Heart left ventricle (tissue), 16 donors: ENCODE measurements around the gene POU3F1. TPM values are rescaled to one million over a fixed set of nuclear protein-coding genes. Genes with fewer than 3 reads are reported as not detected.
A peak's percentile ranks its signal among the peaks of the same experiment; 100 is the strongest.

Experiments used
- ATAC-seq, 4 donors: fragments of 200-7000 bp; cut with Tn5 transposase; one replicate each; pipeline ENCODE4 v1.9.1; 2020 to 2022; ENCODE audit warnings: moderate library complexity in 4 of 4, mild to moderate bottlenecking in 3 of 4, moderate number of reproducible peaks in 1 of 4
- DNase-seq, 5 donors: peaks; one replicate each; pipeline ENCODE4 v3.0.0-alpha.2; 2020
- H3K27ac ChIP-seq, 12 donors: fragments of 200-600 bp; sonication (generic) in 4 of 12; one replicate each; pipeline versions ENCODE4 v1.5.0 to v1.8.0; 2016 to 2022; ENCODE audit warnings: mild to moderate bottlenecking in 2 of 12
- H3K27me3 ChIP-seq, 9 donors: fragments of 200-600 bp; sonication (generic) in 2 of 9; one replicate each; pipeline versions ENCODE4 v1.5.1 to v1.8.0; 2016 to 2022; ENCODE audit warnings: mild to moderate bottlenecking in 3 of 9
- H3K36me3 ChIP-seq, 9 donors: fragments of 200-600 bp; sonication (generic) in 2 of 9; one replicate each; pipeline versions ENCODE4 v1.5.0 to v1.8.0; 2018 to 2022; ENCODE audit warnings: mild to moderate bottlenecking in 2 of 9
- H3K4me1 ChIP-seq, 12 donors: fragments of 200-600 bp; sonication (generic) in 4 of 12; one replicate each; pipeline versions ENCODE4 v1.5.0 to v1.8.0; 2016 to 2022; ENCODE audit warnings: mild to moderate bottlenecking in 3 of 12
- H3K4me3 ChIP-seq, 12 donors: fragments of 200-600 bp; sonication (generic) in 4 of 12; one replicate each; pipeline versions ENCODE4 v1.5.0 to v1.8.0; 2017 to 2022; ENCODE audit warnings: mild to moderate bottlenecking in 9 of 12, moderate library complexity in 4 of 12
- H3K9me3 ChIP-seq, 12 donors: fragments of 200-600 bp; sonication (generic) in 4 of 12; one replicate each; pipeline versions ENCODE4 v1.5.0 to v1.8.0; 2016 to 2022; ENCODE audit warnings: mild to moderate bottlenecking in 1 of 12
- POLR2A ChIP-seq, 2 donors: fragments of 450-650 bp; IDR thresholded peaks; one replicate each; pipeline ENCODE4 v1.6.1; 2017; ENCODE audit warnings: antibody characterized with exemption in 2 of 2, mild to moderate bottlenecking in 2 of 2, moderate library complexity in 2 of 2
- WGBS, 4 donors: extraction: QIAGEN DNeasy Blood & Tissue Kit in 2 of 4; methylation state at CpG; one replicate each; pipeline versions ENCODE4 v1.1.5 to v1.1.7; 2013 to 2018; 5-methylcytosine and 5-hydroxymethylcytosine counted together
- intact Hi-C, 10 donors: fragments of 100-400 bp; cut with DNase I; formaldehyde crosslinking; loops; one replicate each; pipeline versions ENCODE4 v1.11.1 to v1.14.2; 2022
- polyA plus RNA-seq, 2 donors: library from polyadenylated mRNA; stranded (reverse); fragments of 200-250 nt; gene quantifications; one replicate each; pipeline ENCODE4 v1.2.3, GENCODE V29; 2013
- total RNA-seq, 9 donors: library from RNA; depleted of rRNA in 2 of 9; stranded (reverse); fragments of >200 nt in 2 of 9; fragmentation: NEBNext Ultra II Directional in 3 of 9; extraction: Animal tissue kit (Norgen Biotek cat#: 25700) in 3 of 9; gene quantifications; one replicate each; pipeline versions ENCODE4 v1.1.0 to v1.2.4, GENCODE V29; 2016 to 2023
- TF ChIP-seq, protein P1 (sequence below), 12 donors: fragments of 200-600 bp; sonication (generic) in 4 of 12; IDR thresholded peaks; one replicate each; pipeline versions ENCODE4 v1.5.0 to v1.8.0; 2018 to 2022; ENCODE audit warnings: antibody characterized with exemption in 12 of 12, mild to moderate bottlenecking in 5 of 12
- donor health status: ischemic (EF 13 %, LVEDD 7.1; RV severe dilation, severe dysfunction).
- donor health status: healthy with polysubstance abuse.
- donor health status: DM: no; HTN: yes; CAD: no.
- donor health status: DM: no; HTN: no; CAD: no.
- donor health status: ischemic (EF 25% LVEDD 6.9; RV normal size, moderate dysfunction).
- donor health status: ischemic (EF 25% LVEDD 5.7; RV mildly dilated, moderate dysfunction).
- donor health status: healthy.
- donor health status: DM: yes; HTN: yes; CAD: no.
- donor health status: ischemic (EF 35%, LVEDD 5.7; RV mildly dilated, moderate dysfunction).
- donor health status: nonischemic (EF 11% LVEDD 7.7; RV severe dilation, severe dysfunction).
- donor health status: DM: yes; HTN: yes; CAD: no.
- donor health status: PGD.
- donor health status: ischemic (EF 29% LVEDD 5.4; RV normal size, mild dysfunction).
- donor health status: nonischemic (EF 23%, LVEDD 6.1; RV moderate dilation, normal function).

The POU3F1 gene
- total and polyA plus RNA-seq, 11 donors, result 0.17 to 0.18 TPM; not detected in 9

DNA sequence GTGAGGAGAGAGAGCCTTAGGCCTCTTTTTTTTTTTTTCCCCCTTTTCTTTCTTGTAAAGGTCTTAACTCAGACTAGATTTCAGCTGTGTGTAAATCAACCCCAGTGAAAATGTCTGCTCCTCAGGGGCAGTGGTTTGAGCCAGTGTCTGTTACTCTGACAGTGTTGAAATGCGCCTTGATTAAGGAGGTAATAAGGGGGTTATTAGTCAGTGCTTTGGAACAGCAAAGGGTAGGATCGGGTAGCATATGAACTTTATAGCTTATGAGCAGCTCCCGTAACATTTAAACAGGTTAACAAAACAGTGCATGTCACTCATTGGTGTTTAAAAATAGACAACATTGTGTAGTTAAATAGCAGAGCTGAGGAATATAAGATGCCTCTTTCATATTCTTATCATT is 23.8 kb downstream of the POU3F1 start:
- no peak for DNase-seq
- intact Hi-C loops, result loop anchor here in 3 of 10 donors (5.0 to 10.0 kb wide), 3 partner anchors 41 to 812 kb away; no protein-coding TSS in a partner anchor
- Histone ChIP-seq H3K27ac (no peak overlapping the region), H3K4me3 (no peak overlapping the region), H3K9me3 (no peaks in the 10 kb centered on the region), H3K27me3 (no peaks in the 10 kb centered on the region), H3K4me1 (peaks cover 0 to 10% (median 0%) of the 10 kb centered on the region in 12 donors), H3K36me3 (peaks cover 0 to 92% (median 84%) of the 10 kb centered on the region in 9 donors)
- ATAC-seq, result peak in 2 of 4 donors; percentile 9 to 37
- no peak for TF ChIP-seq POLR2A (IDR thresholded peaks at IDR 0.05)
- TF ChIP-seq, protein P1, sequence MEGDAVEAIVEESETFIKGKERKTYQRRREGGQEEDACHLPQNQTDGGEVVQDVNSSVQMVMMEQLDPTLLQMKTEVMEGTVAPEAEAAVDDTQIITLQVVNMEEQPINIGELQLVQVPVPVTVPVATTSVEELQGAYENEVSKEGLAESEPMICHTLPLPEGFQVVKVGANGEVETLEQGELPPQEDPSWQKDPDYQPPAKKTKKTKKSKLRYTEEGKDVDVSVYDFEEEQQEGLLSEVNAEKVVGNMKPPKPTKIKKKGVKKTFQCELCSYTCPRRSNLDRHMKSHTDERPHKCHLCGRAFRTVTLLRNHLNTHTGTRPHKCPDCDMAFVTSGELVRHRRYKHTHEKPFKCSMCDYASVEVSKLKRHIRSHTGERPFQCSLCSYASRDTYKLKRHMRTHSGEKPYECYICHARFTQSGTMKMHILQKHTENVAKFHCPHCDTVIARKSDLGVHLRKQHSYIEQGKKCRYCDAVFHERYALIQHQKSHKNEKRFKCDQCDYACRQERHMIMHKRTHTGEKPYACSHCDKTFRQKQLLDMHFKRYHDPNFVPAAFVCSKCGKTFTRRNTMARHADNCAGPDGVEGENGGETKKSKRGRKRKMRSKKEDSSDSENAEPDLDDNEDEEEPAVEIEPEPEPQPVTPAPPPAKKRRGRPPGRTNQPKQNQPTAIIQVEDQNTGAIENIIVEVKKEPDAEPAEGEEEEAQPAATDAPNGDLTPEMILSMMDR (IDR thresholded peaks at IDR 0.05), result no peak
- WGBS, 4 donors, result 66 to 88% (median 74%) methylated on average over 3 of the region's 3 CpGs

DNA sequence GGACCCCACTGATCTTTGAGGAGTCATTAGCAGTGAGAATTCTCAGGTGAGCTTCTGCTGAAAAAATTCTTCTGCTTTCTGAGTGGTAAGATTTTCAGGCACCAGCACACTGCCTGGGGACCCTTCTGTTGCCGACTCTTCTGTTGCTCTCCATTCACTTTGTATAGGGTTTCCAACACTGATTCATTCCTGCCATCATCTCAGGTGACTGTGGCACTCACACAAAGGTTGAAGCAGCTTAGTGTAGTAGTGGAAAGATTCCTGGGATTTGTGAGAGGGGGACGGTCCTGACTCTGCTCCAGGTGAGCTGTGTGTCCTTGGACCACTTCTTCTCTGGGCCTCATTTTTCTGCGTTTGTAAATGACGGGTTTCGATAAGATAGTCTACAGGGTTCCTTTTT is 24.6 kb downstream of the POU3F1 start:
- intact Hi-C loops, result loop anchor here in 3 of 10 donors (5.0 to 10.0 kb wide), 3 partner anchors 40 to 813 kb away; no protein-coding TSS in a partner anchor
- TF ChIP-seq, protein P1 (IDR thresholded peaks at IDR 0.05), result no peak
- no peak for TF ChIP-seq POLR2A (IDR thresholded peaks at IDR 0.05)
- WGBS, 4 donors, result 95 to 96% (median 96%) methylated on average over 5 of the region's 5 CpGs
- Histone ChIP-seq H3K36me3 (peaks cover 0 to 96% (median 92%) of the 10 kb centered on the region in 9 donors), H3K4me3 (no peak overlapping the region), H3K27me3 (no peaks in the 10 kb centered on the region), H3K27ac (no peak overlapping the region), H3K9me3 (no peaks in the 10 kb centered on the region), H3K4me1 (peaks cover 0 to 14% (median 5%) of the 10 kb centered on the region in 12 donors)
- ATAC-seq (no peak), DNase-seq (no peak)

DNA sequence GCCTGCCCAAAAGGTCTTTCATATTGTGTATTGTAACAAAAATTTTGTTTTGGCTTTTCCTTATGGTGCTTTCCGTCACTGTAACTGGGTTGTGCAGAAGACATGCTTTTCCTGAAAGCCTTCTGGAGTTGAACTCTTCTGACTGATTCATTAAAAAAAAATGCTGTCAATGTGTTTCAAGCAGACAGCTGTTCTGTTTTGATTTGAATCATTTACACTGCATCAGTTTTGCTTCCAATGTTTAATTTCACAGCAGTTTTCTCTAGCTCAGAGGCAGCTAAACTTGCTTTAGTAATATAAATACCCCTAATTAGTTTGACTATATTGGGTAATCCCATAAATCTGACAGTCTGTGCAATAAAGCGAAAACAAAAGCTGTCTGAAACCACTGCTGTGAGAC is 26.2 kb downstream of the POU3F1 start:
- TF ChIP-seq, protein P1 (IDR thresholded peaks at IDR 0.05), result no peak
- TF ChIP-seq POLR2A (IDR thresholded peaks at IDR 0.05), result no peak
- Histone ChIP-seq H3K9me3 (no peaks in the 10 kb centered on the region), H3K4me1 (peaks cover 3 to 28% (median 20%) of the 10 kb centered on the region in 12 donors), H3K27me3 (no peaks in the 10 kb centered on the region), H3K4me3 (no peak overlapping the region), H3K36me3 (peaks cover 0 to 99% (median 86%) of the 10 kb centered on the region in 9 donors), H3K27ac (no peak overlapping the region)
- ATAC-seq (no peak), DNase-seq (no peak)
- WGBS, 4 donors, result 90 to 97% (median 95%) methylated on average over 2 of the region's 2 CpGs
- intact Hi-C loops, result loop anchor here in 3 of 10 donors (5.0 to 10.0 kb wide), 3 partner anchors 38 to 814 kb away; no protein-coding TSS in a partner anchor

DNA sequence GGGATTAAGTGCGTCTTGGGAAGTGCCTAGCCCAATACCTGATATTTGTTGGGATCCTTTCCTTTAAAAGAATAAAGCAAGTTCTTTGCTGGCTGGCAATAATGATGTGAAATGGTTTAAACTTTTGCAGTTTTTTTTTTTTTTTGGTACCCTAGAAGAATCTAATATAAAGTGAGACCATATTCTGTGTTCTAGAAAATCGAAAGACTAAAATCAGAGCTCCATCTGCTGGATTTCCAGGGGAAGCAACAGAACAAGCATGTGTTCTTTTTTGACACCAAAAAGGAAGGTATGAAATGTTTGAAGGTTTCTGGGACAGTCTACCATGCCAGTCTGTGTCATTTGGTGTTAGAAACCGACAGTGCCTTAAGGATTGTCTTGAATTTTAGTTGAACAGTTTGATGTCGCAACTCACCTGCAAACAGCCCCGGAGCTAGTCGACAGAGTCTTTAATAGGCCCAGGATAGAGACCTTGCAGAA is 27.7 kb downstream of the POU3F1 start:
- intact Hi-C loops, result loop anchor here in 2 of 10 donors (1.0 to 2.0 kb wide), 2 partner anchors 28 to 29 kb away; partner anchors contain the start of gene SF3A3 (in 2 of the 2)
- Histone ChIP-seq H3K4me3 (no peak overlapping the region), H3K9me3 (no peaks in the 10 kb centered on the region), H3K27ac (peak overlapping the region in 1 of 12 donors; percentile 95), H3K36me3 (peaks cover 0 to 97% (median 74%) of the 10 kb centered on the region in 9 donors), H3K4me1 (peaks cover 4 to 43% (median 33%) of the 10 kb centered on the region in 12 donors), H3K27me3 (no peaks in the 10 kb centered on the region)
- ATAC-seq, result no peak
- WGBS, 4 donors, result 75 to 80% (median 79%) methylated on average over 6 of the region's 6 CpGs
- TF ChIP-seq POLR2A (IDR thresholded peaks at IDR 0.05), result no peak
- TF ChIP-seq, protein P1 (IDR thresholded peaks at IDR 0.05), result peak; percentile 24 to 66 (median 54)
- DNase-seq, result no peak
